GM10266 (cell line): ENCODE results near the gene SEMA5B.

Experiments
- DNase-seq: peaks from one replicate; pipeline ENCODE4 v3.0.0; 2012; ENCODE audit errors: extremely low spot score
- CTCF ChIP-seq: IDR thresholded peaks from 2 replicates; pipeline ENCODE4 v1.5.1; 2012; ENCODE audit warnings: mild to moderate bottlenecking, low read depth; ENCODE audit not compliant: control insufficient read depth, insufficient read depth; ENCODE audit errors: missing control alignments

SEMA5B gene

GRCh38 chr3:123066896-123067688 is 39.5 kb upstream of the SEMA5B start, which contains the start of gene PDIA5:
PDIA5 (plus strand) TSS chr3:123067025; CDS start chr3:123067165, 140 bp downstream.
- no peak for TF ChIP-seq CTCF
- peak; percentile 91 for DNase-seq

- no peak for DNase-seq
Observed at GRCh38 chr3:123066599-123066895, 39.0 kb upstream of the SEMA5B start.

GRCh38 chr3:123064914-123065313 is 37.4 kb upstream of the SEMA5B start:
- no peak for DNase-seq
- TF ChIP-seq CTCF = no peak

More at GRCh38 chr3:123066599-123066895, 39.0 kb upstream of the SEMA5B start:
- no peak for TF ChIP-seq CTCF

- no peak for DNase-seq
- TF ChIP-seq CTCF = no peak
Observed at GRCh38 chr3:123064506-123064905, 36.9 kb upstream of the SEMA5B start.

- TF ChIP-seq CTCF = no peak
- no peak for DNase-seq
Observed at GRCh38 chr3:123063034-123063433, 35.5 kb upstream of the SEMA5B start.

- no peak for TF ChIP-seq CTCF
- DNase-seq = no peak
Observed at GRCh38 chr3:123061856-123062255, 34.3 kb upstream of the SEMA5B start.

GRCh38 chr3:123060054-123060453 is 32.5 kb upstream of the SEMA5B start:
- no peak for TF ChIP-seq CTCF

More at GRCh38 chr3:123060054-123060453, 32.5 kb upstream of the SEMA5B start:
- no peak for DNase-seq
